NT2/D1 (cell line): ENCODE results near the gene DMTF1.
"Not testable (repeated sequence)": the region's sequence is repeated elsewhere in the genome, so short reads cannot be mapped to it uniquely, and the experiment has no call there.

Source experiments
- DNase-seq: peaks from one replicate; pipeline ENCODE4 v3.0.0-alpha.2; 2011; ENCODE audit warnings: low read depth, low spot score
- H3K27me3 ChIP-seq: 2 replicates; pipeline ENCODE4 v1.6.0; 2011; ENCODE audit warnings: mild to moderate bottlenecking; ENCODE audit not compliant: insufficient read length, insufficient read depth
- H3K36me3 ChIP-seq: 2 replicates; pipeline ENCODE4 v1.6.1; 2011; ENCODE audit warnings: mild to moderate bottlenecking, low read length, mixed read lengths; ENCODE audit not compliant: insufficient read depth, insufficient read length
- H3K4me1 ChIP-seq: 2 replicates; pipeline ENCODE4 v1.5.1; 2011; ENCODE audit not compliant: insufficient read depth, insufficient read length
- H3K4me3 ChIP-seq: 2 replicates; pipeline ENCODE4 v1.5.1; 2011; ENCODE audit warnings: low read depth; ENCODE audit not compliant: insufficient read length
- H3K9ac ChIP-seq: 2 replicates; pipeline ENCODE4 v1.6.0; 2011; ENCODE audit warnings: low read depth; ENCODE audit not compliant: insufficient read length
- H3K9me3 ChIP-seq: 2 replicates; pipeline ENCODE4 v1.5.1; 2011; ENCODE audit warnings: mild to moderate bottlenecking, low read length; ENCODE audit not compliant: insufficient read depth
- SUZ12 ChIP-seq: IDR thresholded peaks from 2 replicates; pipeline ENCODE4 v1.6.1; 2011; ENCODE audit not compliant: insufficient read length, insufficient read depth; ENCODE audit errors: extremely low read depth
- YY1 ChIP-seq: IDR thresholded peaks from 2 replicates; pipeline ENCODE4 v1.6.1; 2011; ENCODE audit not compliant: insufficient read length, insufficient read depth
- ZNF274 ChIP-seq: IDR thresholded peaks from 2 replicates; pipeline ENCODE4 v1.6.1; 2011; ENCODE audit warnings: mild to moderate bottlenecking, low read depth, low read length

The DMTF1 gene

GRCh38 chr7:87226495-87226894, 74.2 kb downstream of the DMTF1 start:
- Histone ChIP-seq H3K27me3 (peaks cover 12% of the 10 kb centered on the region), H3K9me3 (no peaks in the 10 kb centered on the region), H3K36me3 (no peaks in the 10 kb centered on the region), H3K9ac (no peak overlapping the region), H3K4me1 (no peaks in the 10 kb centered on the region), H3K4me3 (no peak overlapping the region)
- DNase-seq: no peak
- TF ChIP-seq YY1: no peak
- no peak for TF ChIP-seq SUZ12
- TF ChIP-seq ZNF274: no peak

GRCh38 chr7:87231258-87231657, 79.0 kb downstream of the DMTF1 start:
- no peaks in the 10 kb centered on the region; the same call in 1 of the 2 replicates for H3K9me3 ChIP-seq
- H3K27me3 ChIP-seq: no peaks in the 10 kb centered on the region
- H3K36me3 ChIP-seq: no peaks in the 10 kb centered on the region
- no peak overlapping the region for H3K4me3 ChIP-seq
- no peak for DNase-seq
- no peaks in the 10 kb centered on the region for H3K4me1 ChIP-seq
- no peak for TF ChIP-seq SUZ12
- TF ChIP-seq ZNF274: no peak
- no peak for TF ChIP-seq YY1
- no peak overlapping the region for H3K9ac ChIP-seq

- no peaks in the 10 kb centered on the region; the same call in 1 of the 2 replicates for H3K9me3 ChIP-seq
- no peak for TF ChIP-seq YY1
- no peak for TF ChIP-seq ZNF274
- TF ChIP-seq SUZ12: no peak
- no peak overlapping the region for H3K4me3 ChIP-seq
- no peak overlapping the region for H3K9ac ChIP-seq
- no peaks in the 10 kb centered on the region for H3K4me1 ChIP-seq
- no peaks in the 10 kb centered on the region for H3K27me3 ChIP-seq
- H3K36me3 ChIP-seq: no peaks in the 10 kb centered on the region
- DNase-seq: no peak
Observed at GRCh38 chr7:87231711-87232110, 79.5 kb downstream of the DMTF1 start.

- H3K4me3 ChIP-seq: no peak overlapping the region
- TF ChIP-seq SUZ12: no peak
- TF ChIP-seq YY1: no peak
- no peak for TF ChIP-seq ZNF274
- DNase-seq: no peak
- H3K9me3 ChIP-seq: no peaks in the 10 kb centered on the region; the same call in 1 of the 2 replicates
- no peaks in the 10 kb centered on the region for H3K4me1 ChIP-seq
- H3K27me3 ChIP-seq: no peaks in the 10 kb centered on the region
- H3K9ac ChIP-seq: no peak overlapping the region
- no peaks in the 10 kb centered on the region for H3K36me3 ChIP-seq
Observed at GRCh38 chr7:87234949-87235348, 82.7 kb downstream of the DMTF1 start.

GRCh38 chr7:87238464-87239051, 86.3 kb downstream of the DMTF1 start:
- H3K4me1 ChIP-seq, H3K9ac ChIP-seq, H3K36me3 ChIP-seq, H3K4me3 ChIP-seq, H3K9me3 ChIP-seq, H3K27me3 ChIP-seq, DNase-seq: not testable (repeated sequence)

GRCh38 chr7:87245671-87246070, 93.4 kb downstream of the DMTF1 start:
- peaks cover 13% of the 10 kb centered on the region; the same call in 1 of the 2 replicates for H3K9me3 ChIP-seq
- H3K4me1 ChIP-seq, H3K36me3 ChIP-seq, DNase-seq, H3K9ac ChIP-seq, H3K4me3 ChIP-seq, H3K27me3 ChIP-seq: not testable (repeated sequence)
